Measurements from ENCODE around the gene RPL7A. TPM values are rescaled to one million over a fixed set of nuclear protein-coding genes. Genes with fewer than 3 reads are reported as not detected.
"Not testable (repeated sequence)": the region's sequence is repeated elsewhere in the genome, so short reads cannot be mapped to it uniquely, and the experiment has no call there.

Gene RPL7A
- total RNA-seq, 2 experiments from 2014 or later, result 1,729 to 2,113 TPM

DNA sequence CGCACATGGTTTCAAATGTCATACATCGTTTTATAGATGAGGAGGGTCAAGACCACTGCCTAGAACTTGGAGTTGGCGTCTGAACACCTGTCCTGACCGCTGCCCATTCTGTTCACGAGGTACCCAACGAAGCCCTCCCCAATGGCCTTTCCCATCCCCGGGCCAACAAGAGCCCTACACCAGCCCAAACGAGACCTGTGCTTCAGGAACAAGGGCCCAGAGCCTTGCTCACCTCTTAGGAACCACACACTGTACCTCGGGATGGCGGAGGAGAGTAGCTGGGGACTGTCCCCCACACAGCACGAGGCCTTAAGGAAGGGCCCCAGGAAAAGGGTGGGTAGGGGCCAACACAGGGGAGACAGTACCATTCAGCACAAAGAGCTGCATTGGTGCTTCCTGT is 15.0 kb upstream of the RPL7A start:
- H3K9me3 Mint-ChIP-seq (ENCODE audit: low read depth), result no peaks in the 10 kb centered on the region
- H3K4me3 Mint-ChIP-seq, result no peak overlapping the region
- peak; percentile 36 for DNase-seq
- CTCF ChIA-PET, result interaction anchor here (1.2 to 2.4 kb wide), 2 partner anchors 15 to 146 kb away, joined by 3 to 6 read pairs; partner anchors contain the start of genes MED22 and RPL7A
- no peak overlapping the region for H3K27ac Mint-ChIP-seq
- no peak for ATAC-seq
- peaks cover 28% of the 10 kb centered on the region for H3K36me3 Mint-ChIP-seq
- H3K27me3 Mint-ChIP-seq, result no peaks in the 10 kb centered on the region
- H3K4me1 Mint-ChIP-seq, result peaks cover 34% of the 10 kb centered on the region

- Mint-ChIP-seq H3K4me3 (no peak overlapping the region), H3K27me3 (no peaks in the 10 kb centered on the region), H3K27ac (no peak overlapping the region), H3K4me1 (peaks cover 34% of the 10 kb centered on the region), H3K36me3 (peaks cover 28% of the 10 kb centered on the region), H3K9me3 (ENCODE audit: low read depth) (no peaks in the 10 kb centered on the region)
- CTCF ChIA-PET, result interaction anchor here (1.2 to 2.4 kb wide), 3 partner anchors 14 to 147 kb away, joined by 3 to 6 read pairs (median 3); partner anchors contain the start of genes MED22 and RPL7A
- ATAC-seq (no peak), DNase-seq (peak; percentile 35)
Observed at GRCh38 chr9:133333566-133333965, 14.5 kb upstream of the RPL7A start.

- Mint-ChIP-seq H3K9me3 (ENCODE audit: low read depth) (no peaks in the 10 kb centered on the region), H3K27me3 (no peaks in the 10 kb centered on the region), H3K4me1 (peaks cover 36% of the 10 kb centered on the region), H3K36me3 (peaks cover 31% of the 10 kb centered on the region), H3K27ac (no peak overlapping the region), H3K4me3 (no peak overlapping the region)
- DNase-seq, result no peak
- no peak for ATAC-seq
- CTCF ChIA-PET, result interaction anchor here (0.6 to 1.9 kb wide), 6 partner anchors 9 to 312 kb away, joined by 3 to 11 read pairs (median 3); partner anchors contain the start of gene STKLD1
Observed at GRCh38 chr9:133334161-133334560, 13.9 kb upstream of the RPL7A start.

DNA sequence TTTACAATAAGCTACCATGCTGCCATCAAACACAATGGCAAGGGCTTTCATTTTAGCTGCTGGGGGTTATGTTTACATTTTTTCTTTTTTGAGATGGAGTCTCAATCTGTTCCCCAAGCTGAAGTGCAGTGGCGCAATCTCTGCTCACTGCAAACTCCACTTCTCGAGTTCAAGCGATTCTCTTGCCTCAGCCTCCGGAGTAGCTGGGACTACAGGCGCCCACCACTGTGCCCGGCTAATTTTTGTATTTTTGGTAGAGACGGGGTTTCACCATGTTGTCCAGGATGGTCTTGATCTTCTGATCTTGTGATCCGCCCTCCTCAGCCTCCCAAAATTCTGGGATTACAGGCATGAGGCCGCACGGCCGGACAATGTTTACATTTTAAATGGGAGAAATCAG is 13.1 kb upstream of the RPL7A start:
- H3K27ac Mint-ChIP-seq, result peak overlapping the region; percentile 96
- CTCF ChIA-PET, result interaction anchor here (1.0 to 1.9 kb wide), 6 partner anchors 10 to 313 kb away, joined by 3 to 11 read pairs (median 4); partner anchors contain the start of gene STKLD1
- H3K9me3 Mint-ChIP-seq (ENCODE audit: low read depth); ATAC-seq; H3K27me3 Mint-ChIP-seq: not testable (repeated sequence)
- peak overlapping the region; percentile 95 for H3K4me3 Mint-ChIP-seq
- peaks cover 34% of the 10 kb centered on the region for H3K36me3 Mint-ChIP-seq
- peak; percentile 31 for DNase-seq
- peaks cover 42% of the 10 kb centered on the region for H3K4me1 Mint-ChIP-seq

GRCh38 chr9:133335924-133336811 is 11.8 kb upstream of the RPL7A start, which contains the start of gene SURF6:
SURF6 (minus strand) TSS chr9:133336188; CDS start chr9:133336132, 56 bp downstream.
- Mint-ChIP-seq H3K4me1 (peaks cover 55% of the 10 kb centered on the region), H3K36me3 (peaks cover 39% of the 10 kb centered on the region), H3K27ac (peak within 1 kb of the TSS; percentile 96), H3K9me3 (ENCODE audit: low read depth) (no peaks in the 10 kb centered on the region), H3K4me3 (peak within 1 kb of the TSS; percentile 95), H3K27me3 (no peaks in the 10 kb centered on the region)
- peak; percentile 94 for DNase-seq
- ATAC-seq, result peak; percentile 96
- CTCF ChIA-PET, result interaction anchor here (1.0 to 1.9 kb wide), 4 partner anchors 35 to 150 kb away, joined by 4 to 11 read pairs (median 4); partner anchors contain the start of gene STKLD1

GRCh38 chr9:133339641-133340040 is 8.4 kb upstream of the RPL7A start:
- Mint-ChIP-seq H3K27ac (peak overlapping the region; percentile 81), H3K27me3 (no peaks in the 10 kb centered on the region), H3K9me3 (ENCODE audit: low read depth) (no peaks in the 10 kb centered on the region), H3K4me3 (no peak overlapping the region), H3K4me1 (peaks cover 43% of the 10 kb centered on the region), H3K36me3 (peaks cover 28% of the 10 kb centered on the region)
- CTCF ChIA-PET, result interaction anchor here (0.8 to 2.6 kb wide), 6 partner anchors 8 to 154 kb away, joined by 3 to 7 read pairs (median 3); partner anchors contain the start of genes MED22, RPL7A and STKLD1
- no peak for ATAC-seq
- DNase-seq, result no peak

- Mint-ChIP-seq H3K36me3 (peaks cover 28% of the 10 kb centered on the region), H3K4me3 (no peak overlapping the region), H3K27me3 (no peaks in the 10 kb centered on the region), H3K27ac (peak overlapping the region; percentile 81), H3K9me3 (ENCODE audit: low read depth) (no peaks in the 10 kb centered on the region), H3K4me1 (peaks cover 38% of the 10 kb centered on the region)
- DNase-seq, result no peak
- CTCF ChIA-PET, result interaction anchor here (0.8 to 2.6 kb wide), 6 partner anchors 23 to 146 kb away, joined by 3 to 7 read pairs (median 3); partner anchors contain the start of gene STKLD1
- ATAC-seq, result no peak
Observed at GRCh38 chr9:133340256-133340655, 7.8 kb upstream of the RPL7A start.

GRCh38 chr9:133340916-133341315 is 7.1 kb upstream of the RPL7A start:
- ATAC-seq (no peak), DNase-seq (no peak)
- no peaks in the 10 kb centered on the region for H3K9me3 Mint-ChIP-seq (ENCODE audit: low read depth)
- CTCF ChIA-PET, result interaction anchor here (0.7 to 2.6 kb wide), 5 partner anchors 15 to 36 kb away, joined by 3 to 7 read pairs (median 3); partner anchors contain the start of genes STKLD1 and SURF1
- no peak overlapping the region for H3K4me3 Mint-ChIP-seq
- H3K36me3 Mint-ChIP-seq, result peaks cover 27% of the 10 kb centered on the region
- peaks cover 36% of the 10 kb centered on the region for H3K4me1 Mint-ChIP-seq
- no peaks in the 10 kb centered on the region for H3K27me3 Mint-ChIP-seq
- peak overlapping the region; percentile 81 for H3K27ac Mint-ChIP-seq

DNA sequence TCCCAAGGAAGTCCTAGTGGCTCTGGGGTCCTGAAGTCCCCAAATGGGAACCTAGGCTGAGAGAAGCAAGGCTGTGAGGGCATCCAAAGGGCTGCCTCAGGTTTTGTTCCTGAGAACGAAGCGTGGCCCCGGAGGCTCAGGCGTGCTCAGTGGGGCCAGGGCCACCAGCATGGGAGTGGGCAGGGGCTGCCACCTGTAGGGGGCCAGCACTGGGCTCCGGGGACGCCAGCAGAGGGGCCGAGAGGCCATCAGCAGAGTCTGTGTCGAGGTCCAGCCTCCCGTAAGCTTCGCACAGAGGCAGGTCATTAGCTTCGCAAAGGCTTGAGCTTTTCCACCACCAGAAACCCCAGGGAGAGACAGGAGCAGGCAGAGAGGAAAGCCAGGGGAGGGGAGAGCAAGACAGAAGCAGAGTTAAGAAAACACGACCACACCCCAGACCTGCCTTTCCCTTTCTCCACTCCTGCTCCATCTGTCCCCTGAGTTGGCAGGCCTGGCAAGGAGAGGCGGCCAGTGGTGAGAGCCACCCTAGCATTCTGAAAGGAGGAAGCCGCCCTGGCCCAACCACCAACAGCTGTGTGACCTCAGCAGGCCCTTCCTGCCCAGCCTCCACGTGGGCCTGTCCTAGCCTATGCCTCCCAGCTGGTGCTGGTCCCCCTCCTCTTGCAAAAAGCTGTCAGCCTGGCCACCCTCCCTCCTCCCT is 6.5 kb upstream of the RPL7A start:
- ATAC-seq (no peak), DNase-seq (no peak)
- CTCF ChIA-PET, result interaction anchor here (0.6 to 2.6 kb wide), 7 partner anchors 10 to 35 kb away, joined by 3 to 7 read pairs (median 3); partner anchors contain the start of genes STKLD1 and SURF1
- Mint-ChIP-seq H3K4me1 (peaks cover 36% of the 10 kb centered on the region), H3K27ac (no peak overlapping the region), H3K4me3 (no peak overlapping the region), H3K36me3 (peaks cover 24% of the 10 kb centered on the region), H3K9me3 (ENCODE audit: low read depth) (no peaks in the 10 kb centered on the region), H3K27me3 (no peaks in the 10 kb centered on the region)

GRCh38 chr9:133342069-133342406 is 6.0 kb upstream of the RPL7A start:
- no peaks in the 10 kb centered on the region for H3K9me3 Mint-ChIP-seq (ENCODE audit: low read depth)
- DNase-seq, result no peak
- peak overlapping the region; percentile 29 for H3K27ac Mint-ChIP-seq
- H3K27me3 Mint-ChIP-seq, result no peaks in the 10 kb centered on the region
- H3K4me3 Mint-ChIP-seq, result no peak overlapping the region
- H3K4me1 Mint-ChIP-seq, result peaks cover 37% of the 10 kb centered on the region
- ATAC-seq, result no peak
- peaks cover 24% of the 10 kb centered on the region for H3K36me3 Mint-ChIP-seq
- CTCF ChIA-PET, result interaction anchor here (0.6 to 2.6 kb wide), 3 partner anchors 10 to 35 kb away, joined by 3 to 7 read pairs (median 5); partner anchors contain the start of gene STKLD1

- no peak overlapping the region for H3K27ac Mint-ChIP-seq
- H3K36me3 Mint-ChIP-seq, result peaks cover 24% of the 10 kb centered on the region
- CTCF ChIA-PET, result interaction anchor here (0.6 to 2.2 kb wide), 5 partner anchors 9 to 144 kb away, joined by 3 to 8 read pairs (median 4); partner anchors contain the start of genes SURF1 and SURF2
- DNase-seq, result no peak
- H3K4me3 Mint-ChIP-seq, result no peak overlapping the region
- H3K27me3 Mint-ChIP-seq, result no peaks in the 10 kb centered on the region
- H3K4me1 Mint-ChIP-seq, result peaks cover 38% of the 10 kb centered on the region
- H3K9me3 Mint-ChIP-seq (ENCODE audit: low read depth), result no peaks in the 10 kb centered on the region
- no peak for ATAC-seq
Observed at GRCh38 chr9:133342570-133342969, 5.4 kb upstream of the RPL7A start.

- CTCF ChIA-PET, result interaction anchor here (0.7 to 1.5 kb wide), 2 partner anchors 31 to 143 kb away, joined by 3 to 4 read pairs; no protein-coding TSS in a partner anchor
- no peaks in the 10 kb centered on the region for H3K9me3 Mint-ChIP-seq (ENCODE audit: low read depth)
- H3K36me3 Mint-ChIP-seq, result peaks cover 32% of the 10 kb centered on the region
- H3K27me3 Mint-ChIP-seq, result no peaks in the 10 kb centered on the region
- no peak overlapping the region for H3K27ac Mint-ChIP-seq
- ATAC-seq (no peak), DNase-seq (no peak)
- H3K4me3 Mint-ChIP-seq, result no peak overlapping the region
- peaks cover 42% of the 10 kb centered on the region for H3K4me1 Mint-ChIP-seq
Observed at GRCh38 chr9:133344071-133344470, 3.9 kb upstream of the RPL7A start.

DNA sequence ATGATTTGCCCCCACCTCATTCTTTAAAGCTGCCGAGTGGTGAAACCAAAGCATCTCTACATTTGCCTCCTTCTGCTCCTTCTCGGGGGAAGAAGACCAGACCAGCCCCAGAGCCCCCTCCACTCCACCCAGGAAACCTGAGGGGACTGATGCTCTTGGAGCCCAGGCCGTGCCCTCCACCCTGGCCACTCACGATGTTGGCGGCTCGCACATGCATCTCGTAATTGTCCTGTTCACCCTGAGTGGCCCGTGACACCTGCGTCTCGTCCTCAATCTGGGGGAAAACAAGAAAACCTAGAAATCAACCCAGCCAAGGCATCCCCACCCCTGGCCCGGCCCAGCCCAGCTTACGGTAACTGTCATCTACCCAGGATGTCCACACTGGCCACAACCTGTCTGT is 3.0 kb upstream of the RPL7A start:
- no peak for ATAC-seq
- Mint-ChIP-seq H3K27me3 (no peaks in the 10 kb centered on the region), H3K4me1 (peaks cover 44% of the 10 kb centered on the region), H3K4me3 (no peak overlapping the region), H3K27ac (no peak overlapping the region), H3K9me3 (ENCODE audit: low read depth) (no peaks in the 10 kb centered on the region), H3K36me3 (peaks cover 35% of the 10 kb centered on the region)
- DNase-seq, result no peak
- CTCF ChIA-PET, result no interaction called here
